Hematopoietic multipotent progenitor cell treated with erythropoietin and hydrocortisone succinate and interleukin-3 and kit ligand, for 8 days (in vitro differentiated cells): ENCODE data around the gene LCP1.

Experiments used
- DNase-seq: peaks from one replicate; pipeline ENCODE4 v3.0.0-alpha.2; 2015

Gene LCP1

DNA sequence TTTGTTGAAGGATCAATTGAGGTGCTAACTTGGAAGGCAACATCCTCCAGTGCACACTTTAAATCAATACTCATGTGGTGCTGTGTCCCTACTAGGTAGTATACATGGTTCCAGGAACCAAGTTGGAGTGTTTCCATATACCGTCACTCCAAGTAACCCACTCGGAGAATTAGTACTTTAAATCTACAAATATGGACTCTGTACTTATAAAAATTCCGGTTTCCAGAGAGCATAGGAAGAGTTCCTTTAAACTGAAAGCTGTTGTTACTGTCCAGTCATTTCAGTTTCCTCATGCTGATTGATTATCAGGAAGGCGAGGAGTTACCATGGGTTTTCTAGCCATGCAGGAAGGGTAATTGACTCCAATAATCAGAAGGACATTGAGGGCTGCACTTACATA, 84.3 kb downstream of the LCP1 start:
- no peak for DNase-seq

DNA sequence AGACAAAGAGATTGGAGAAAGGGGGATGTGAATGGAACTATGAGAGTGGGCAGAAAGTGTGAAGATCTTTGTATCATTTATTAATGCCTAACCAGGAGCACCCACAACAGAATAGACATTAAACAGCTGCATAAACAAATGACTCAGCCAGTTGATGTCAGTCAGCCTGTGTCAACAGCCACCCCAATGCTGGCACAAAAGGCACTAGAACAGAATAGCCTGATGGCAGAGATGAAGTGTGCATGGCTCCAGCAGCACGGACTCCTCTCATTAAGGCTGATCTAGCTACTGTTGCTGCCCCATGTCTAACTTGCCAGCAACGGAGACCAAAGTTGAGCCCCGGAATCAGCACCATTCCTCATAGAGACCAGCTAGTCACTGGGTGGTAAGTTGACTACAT, 85.0 kb downstream of the LCP1 start:
- DNase-seq = no peak

DNA sequence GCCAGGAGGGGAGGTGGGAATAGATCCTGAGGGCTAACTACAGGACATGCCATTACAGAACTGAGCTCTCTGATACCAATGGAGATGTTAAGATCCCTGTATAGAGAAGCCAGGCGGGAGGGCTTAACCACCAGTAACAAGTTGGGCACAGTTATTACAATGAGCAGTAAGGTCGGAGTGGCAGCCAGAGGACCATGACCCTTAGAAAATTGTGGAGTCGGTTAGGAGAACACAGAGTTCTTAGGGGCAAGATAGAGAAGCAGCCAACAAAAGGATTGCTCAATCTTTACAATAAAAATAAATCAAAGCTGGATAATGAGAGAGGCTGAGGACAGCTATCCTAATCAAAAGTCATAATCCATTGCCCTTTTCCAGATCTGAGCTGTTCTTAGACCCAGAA, 87.5 kb downstream of the LCP1 start:
- no peak for DNase-seq

DNA sequence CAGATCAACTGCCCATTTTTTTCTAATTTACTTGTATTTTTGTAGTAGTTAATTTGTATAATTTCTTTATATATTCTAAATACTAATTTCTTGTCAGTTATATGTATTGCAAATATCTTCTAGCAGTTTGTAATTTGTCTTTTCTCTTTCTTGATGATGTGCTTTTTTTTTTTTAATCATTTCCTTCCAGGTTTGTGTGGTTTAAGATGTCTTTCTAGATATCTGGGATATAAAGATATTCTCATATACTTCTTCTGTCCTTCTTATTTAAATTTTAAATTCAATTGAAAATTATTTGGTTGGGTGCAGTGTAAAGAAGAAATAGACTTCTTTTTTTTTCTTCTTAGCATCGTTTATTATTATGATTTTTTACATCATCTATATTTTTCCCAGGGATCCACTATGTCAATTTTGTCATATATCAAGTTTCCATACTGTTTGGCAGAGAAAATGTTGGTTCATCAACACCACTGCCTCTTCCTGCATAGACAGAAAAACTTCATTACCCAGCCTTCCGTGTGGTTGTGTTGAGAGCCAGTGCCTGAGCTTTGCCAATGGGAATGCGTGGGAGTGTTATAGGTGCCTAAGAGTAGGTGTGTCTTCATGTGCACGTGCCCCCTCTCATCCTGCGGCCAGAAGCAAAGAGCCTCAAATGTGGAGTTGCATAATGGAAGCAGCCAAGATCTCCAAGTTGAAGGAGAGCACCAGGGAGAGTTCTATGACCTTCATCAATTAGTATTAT, 93.0 kb downstream of the LCP1 start:
- DNase-seq = peak; percentile 61

DNA sequence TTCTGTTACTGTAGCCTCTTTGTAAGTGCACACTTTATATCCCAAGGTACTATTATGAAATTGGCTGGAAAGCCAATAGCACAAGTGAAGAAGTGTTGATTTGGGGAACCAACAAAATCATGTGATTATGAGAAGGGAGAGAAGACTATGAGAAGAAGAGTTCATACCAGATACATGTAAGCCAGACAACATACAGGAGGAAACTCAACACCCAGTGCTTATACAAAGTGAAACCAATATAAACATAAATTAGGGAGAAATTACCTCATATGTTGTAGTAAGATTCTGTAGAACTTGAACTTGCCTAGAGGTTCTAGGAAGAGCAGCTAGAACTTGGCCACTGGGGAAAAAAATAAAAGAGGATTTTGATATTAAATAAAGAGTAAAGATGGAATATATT, 94.5 kb downstream of the LCP1 start:
- DNase-seq = no peak

DNA sequence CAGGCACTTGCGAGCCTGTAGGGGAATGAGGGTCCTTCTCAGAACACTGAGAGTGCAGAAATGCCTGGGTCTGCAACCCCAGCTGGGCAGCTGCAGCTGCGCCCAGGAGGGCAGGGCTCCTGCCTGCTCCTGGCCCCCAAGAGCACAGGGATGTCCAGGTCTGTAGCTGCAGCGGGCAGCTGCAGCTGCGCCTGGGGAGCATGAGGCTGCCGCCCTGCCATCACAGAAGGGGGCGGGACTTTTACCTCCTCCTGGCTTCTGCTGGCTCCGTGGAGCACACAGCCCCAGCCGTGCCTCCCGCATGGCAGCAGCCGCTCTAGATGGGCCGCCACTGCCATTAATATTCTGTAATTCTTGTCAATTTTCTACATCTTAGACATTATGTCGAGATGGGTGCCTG, 95.0 kb downstream of the LCP1 start:
- DNase-seq = no peak

DNA sequence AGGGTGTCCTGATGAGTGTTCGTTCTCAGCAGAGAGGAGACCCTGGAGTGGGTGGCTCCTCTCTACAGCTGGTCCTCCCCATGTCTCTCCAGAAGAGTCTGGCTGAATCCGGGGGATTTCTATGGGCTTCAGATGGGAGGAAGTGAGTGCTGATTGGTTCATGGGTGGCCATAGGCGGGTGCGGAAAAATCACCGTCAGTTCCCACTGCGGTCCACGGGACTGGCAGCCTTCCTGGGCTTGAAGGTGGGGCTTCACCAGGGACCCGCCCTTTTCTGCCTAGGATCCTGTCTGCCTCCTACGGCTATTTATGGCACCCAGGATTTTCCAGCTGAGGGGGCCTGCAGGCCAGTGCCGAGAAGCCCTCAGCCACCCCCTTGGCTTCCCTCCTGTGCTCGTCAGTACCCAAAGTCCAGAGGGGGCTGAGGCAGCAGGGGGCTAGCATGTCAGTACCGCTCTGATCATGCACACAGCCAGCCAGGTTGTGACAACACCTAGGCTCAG, 95.5 kb downstream of the LCP1 start:
- no peak for DNase-seq

DNA sequence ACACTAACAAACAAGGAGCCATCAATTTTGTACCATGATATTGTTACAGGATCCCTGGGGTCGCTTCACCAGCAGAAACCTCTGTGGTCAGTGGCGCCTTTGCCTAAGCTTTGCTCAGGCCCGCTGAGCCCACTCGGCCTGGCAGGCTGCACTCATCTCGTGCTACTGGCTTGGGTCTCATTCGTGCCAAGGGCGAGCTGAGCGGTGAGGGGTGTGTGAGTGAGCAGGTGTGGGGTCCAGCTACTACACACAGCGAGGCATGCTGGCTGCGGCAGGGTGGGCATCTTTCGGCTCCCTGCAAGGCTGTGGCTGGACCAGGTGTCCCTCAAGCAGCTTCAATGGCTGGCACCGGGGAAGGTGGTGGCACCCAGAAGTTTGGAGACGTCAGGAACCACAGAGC, 96.2 kb downstream of the LCP1 start:
- DNase-seq = no peak

DNA sequence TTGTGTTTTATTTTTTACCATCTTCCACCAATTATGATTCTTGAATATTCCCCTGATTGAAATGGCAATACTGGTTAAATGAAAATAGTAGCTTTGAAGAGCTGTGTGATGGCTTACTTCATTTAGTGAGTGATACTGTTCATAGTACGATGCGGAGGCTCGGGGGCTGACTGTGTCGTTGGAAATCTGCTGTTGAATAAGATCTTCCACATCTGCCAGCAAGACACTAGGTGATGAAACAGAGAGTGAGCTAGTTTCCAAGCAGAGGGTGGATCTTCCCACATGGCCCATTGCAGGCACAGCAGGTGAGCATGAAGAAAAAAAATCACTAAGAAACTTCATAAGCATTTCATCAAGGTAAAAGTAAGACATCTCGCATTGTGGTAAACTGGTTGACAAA, 99.7 kb downstream of the LCP1 start:
- no peak for DNase-seq

DNA sequence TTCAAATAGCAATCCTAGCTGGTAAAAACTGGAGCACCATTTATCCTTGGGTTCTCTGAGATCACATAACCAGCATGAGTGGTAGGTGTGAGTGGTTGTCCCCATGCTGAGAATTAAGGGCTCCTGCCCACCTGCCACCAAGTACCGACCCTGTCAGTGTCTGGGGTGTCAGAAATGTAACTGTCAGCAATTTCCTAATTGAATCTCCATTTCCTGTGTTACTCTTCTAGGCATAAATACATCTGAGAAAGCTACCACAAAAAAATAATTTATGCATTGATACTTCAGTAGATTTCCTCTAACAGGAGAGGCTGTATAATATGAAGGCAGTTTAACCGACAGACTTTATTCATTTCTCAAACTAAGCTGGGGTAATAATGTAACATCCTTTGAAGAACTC, 102.2 kb downstream of the LCP1 start:
- DNase-seq = no peak

DNA sequence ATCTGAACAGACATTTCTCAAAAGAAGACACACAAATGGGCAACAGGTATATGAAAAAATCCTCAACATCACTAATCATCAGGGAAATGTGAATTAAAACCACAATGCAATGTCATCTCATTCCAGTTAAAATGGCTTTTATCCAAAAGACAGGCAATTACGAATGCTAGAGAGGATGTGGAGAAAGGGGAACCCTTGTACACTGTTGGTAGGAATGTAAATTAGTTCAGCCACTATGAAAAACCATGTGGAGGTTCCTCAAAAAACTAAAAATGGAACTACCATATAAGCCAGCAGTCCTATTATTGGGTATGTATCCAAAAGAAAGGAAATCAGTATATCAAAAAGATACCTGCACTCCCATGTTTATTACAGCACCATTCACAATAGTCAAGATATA, 104.7 kb downstream of the LCP1 start:
- DNase-seq = no peak

DNA sequence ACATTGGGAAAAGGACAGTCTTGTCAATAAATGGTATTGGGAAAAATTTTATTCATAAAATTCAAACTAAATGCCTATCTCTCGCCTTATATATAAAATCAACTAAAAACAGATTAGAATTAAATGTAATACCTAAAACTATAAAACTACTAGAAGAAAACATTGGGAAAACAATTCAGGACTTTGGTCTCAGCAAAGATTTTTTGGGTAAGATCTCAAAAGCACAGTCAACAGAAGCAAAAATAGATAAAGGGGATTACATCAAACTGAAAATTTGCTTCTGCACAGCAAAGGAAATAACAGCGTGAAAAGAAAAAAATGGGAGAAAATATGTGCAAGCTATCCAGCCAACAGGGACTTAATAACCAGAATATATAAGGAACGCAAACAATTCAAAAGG, 105.2 kb downstream of the LCP1 start:
- DNase-seq = no peak
